HPDE6-E6E7 (cell line): Measurements from ENCODE around the gene SLC25A47.
"Not testable (repeated sequence)": the region's sequence is repeated elsewhere in the genome, so short reads cannot be mapped to it uniquely, and the experiment has no call there.

ENCODE experiments used
- DNase-seq: peaks from one replicate; pipeline ENCODE4 v3.0.0; 2011; ENCODE audit warnings: missing footprints; ENCODE audit errors: extremely low spot score

Gene SLC25A47

GRCh38 chr14:100289916-100290606 is 33.1 kb upstream of the SLC25A47 start:
- DNase-seq, result no peak

GRCh38 chr14:100290607-100291304 is 32.4 kb upstream of the SLC25A47 start:
- DNase-seq, result no peak

DNA sequence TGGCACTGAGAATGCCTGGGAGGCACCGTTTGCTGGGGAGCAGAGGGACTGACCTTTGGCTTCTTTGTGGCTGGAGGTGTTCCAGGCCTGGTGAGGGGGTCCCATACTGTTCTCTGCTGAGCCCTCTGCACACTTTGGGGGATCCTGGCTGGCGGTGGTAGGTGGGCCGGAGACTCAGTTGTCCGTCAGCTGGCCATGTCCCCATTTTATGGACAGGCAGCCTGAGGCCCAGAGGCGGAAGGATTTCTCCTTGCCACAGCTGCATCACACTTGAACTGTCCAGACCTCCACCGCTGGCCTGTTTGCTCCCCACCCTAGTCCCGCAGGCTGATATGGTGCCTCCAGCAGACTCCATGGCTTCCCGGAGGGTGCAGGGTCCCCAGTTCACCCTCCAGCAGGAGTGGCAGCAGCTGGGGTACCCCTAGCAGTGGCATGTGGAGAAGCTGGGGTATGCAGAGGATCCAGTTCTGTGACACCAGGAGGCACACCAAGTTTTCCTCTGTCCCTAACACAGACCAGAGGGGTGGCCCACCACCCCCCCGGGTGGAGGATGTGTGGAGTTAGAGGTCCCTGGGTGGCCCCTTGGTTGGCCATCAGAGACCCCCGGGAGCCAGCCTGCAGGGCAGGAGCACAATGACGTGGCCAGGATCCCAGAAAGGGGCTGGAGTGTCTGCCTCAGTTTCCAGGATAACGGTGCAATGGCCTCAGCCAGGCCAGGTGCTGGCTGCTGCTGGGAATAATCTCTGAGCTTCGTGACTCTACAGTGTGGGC is 31.6 kb upstream of the SLC25A47 start:
- DNase-seq, result no peak

DNA sequence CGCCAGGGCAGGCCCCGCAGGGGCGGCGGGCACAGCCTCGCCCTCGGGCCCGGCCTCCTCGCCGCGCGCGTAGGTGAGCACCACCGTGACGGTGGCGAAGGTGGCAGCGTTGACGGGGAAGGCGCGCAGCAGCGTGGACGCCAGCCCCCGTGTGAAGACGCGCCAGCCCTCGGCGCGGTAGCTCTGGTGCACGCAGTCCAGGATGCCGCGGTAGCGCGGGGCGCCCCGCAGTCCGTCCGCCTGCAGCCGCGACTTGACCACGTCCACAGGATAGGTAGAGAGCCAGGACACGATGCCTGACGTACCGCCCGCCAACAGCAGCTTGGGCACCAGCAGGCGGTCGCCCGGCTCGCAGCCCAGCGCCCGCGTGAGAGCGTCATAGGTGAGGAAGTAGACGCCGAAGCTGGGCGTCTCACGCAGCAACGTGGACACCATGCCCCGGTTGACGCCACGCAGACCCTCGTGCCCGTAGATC is 30.8 kb upstream of the SLC25A47 start:
- DNase-seq, result no peak

GRCh38 chr14:100292776-100293461 is 30.2 kb upstream of the SLC25A47 start:
- no peak for DNase-seq

DNA sequence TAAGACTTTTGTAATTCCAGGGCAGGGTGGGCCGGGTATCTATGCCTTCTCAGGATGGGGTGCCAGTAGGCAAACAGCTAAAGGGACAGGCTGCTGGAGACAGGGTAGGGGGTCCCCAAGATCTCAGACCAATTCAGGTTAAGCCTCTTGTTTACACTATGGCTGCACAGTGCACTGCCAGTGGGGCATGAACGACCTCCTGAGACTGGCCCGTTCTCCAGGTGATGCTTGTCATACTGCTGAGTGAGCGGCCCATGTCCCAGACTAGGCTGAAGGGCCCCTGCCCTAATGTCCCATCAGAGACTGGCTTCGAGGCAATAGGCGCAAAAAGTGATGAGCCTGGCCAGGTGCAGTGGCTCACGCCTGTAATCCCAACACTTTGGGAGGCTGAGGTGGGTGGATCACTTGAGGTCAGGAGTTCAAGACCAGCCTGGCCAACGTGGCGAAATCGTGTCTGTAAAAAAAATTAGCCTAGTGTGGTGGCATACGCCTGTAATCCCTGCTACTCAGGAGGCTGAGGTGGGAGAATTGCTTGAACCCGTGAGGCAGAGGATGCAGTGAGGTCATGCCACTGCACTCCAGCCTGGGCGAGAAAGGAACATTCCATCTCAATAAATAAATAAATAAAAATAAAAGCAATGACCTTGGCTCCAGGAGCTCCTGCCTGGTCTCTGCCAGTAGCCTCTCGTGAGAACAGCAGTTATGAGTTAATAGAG is 29.5 kb upstream of the SLC25A47 start:
- DNase-seq, result no peak

DNA sequence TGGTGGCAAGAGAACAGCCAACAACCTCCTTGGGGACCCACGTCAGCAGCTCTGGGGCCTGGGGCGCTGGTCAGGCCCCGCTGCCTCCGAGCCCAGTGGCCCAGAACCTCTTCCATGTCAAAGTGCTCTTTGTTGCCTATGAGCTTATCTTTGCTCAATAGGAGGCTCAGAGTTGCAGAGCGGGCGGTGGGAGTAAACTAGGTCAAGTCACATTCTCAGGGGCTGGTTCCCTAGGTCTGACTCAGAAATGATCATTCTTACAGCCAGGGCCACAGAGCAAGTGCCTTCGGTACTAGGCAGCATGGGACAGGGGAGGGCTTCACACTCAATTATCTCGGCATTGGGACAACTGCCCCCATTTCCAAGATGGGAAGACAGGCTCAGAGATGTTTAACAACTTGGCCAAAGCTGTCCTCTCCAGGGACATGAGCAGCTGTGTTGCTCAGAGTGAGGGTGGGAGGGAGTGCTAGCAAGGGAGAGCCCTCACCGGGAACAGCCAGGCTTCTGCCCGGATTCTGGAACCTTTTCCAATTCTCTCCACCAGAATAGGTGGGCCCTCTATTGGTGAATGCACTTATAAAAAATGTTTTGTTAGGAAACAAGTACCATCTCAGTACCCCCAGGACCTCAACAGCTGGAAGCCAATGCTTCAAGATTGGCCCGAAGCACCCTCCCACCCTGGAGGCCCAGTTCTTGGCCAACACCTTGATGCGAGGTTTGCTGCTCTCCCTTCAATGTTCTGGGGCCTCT is 28.8 kb upstream of the SLC25A47 start:
- DNase-seq, result no peak

DNA sequence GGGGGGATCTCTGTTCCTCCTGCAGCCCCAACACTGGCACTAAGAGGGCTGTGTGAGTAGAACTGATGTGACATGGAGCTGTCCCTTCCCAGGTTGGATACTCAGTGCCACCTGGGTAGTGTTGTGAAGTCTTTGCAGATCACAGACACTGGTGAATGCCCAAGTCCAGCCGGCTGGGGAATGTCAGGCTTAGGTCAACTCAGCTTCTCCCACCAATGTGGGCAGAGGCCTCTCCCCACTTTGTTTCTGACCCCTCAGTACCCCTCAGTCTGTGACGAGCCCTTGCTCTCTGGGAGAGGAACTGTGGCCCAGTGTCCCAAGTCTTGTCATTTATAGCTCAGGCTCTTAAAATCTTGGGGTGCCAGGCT is 28.2 kb upstream of the SLC25A47 start:
- no peak for DNase-seq

- DNase-seq, result no peak
These were observed 27.6 kb upstream of the SLC25A47 start for GRCh38 chr14:100295376-100296105.

- DNase-seq, result no peak
These were observed 27.0 kb upstream of the SLC25A47 start for GRCh38 chr14:100296106-100296651.

DNA sequence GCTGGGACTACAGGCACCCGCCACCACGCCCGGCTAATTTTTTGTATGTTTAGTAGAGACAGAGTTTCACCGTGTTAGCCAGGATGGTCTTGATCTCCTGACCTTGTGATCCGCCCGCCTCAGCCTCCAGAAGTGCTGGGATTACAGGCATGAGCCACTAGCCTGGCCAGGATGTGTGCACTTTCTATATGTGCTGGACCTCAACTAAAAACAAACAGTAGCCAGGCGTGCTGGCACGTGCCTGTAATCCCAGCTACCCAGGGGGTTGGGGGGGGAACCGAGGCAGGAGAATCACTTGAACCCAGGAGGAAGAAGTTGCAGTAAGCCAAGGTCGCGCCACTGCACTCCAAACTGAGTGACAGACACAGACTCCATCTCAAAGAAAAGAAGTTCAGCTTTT is 26.4 kb upstream of the SLC25A47 start:
- DNase-seq, result not testable (repeated sequence)

DNA sequence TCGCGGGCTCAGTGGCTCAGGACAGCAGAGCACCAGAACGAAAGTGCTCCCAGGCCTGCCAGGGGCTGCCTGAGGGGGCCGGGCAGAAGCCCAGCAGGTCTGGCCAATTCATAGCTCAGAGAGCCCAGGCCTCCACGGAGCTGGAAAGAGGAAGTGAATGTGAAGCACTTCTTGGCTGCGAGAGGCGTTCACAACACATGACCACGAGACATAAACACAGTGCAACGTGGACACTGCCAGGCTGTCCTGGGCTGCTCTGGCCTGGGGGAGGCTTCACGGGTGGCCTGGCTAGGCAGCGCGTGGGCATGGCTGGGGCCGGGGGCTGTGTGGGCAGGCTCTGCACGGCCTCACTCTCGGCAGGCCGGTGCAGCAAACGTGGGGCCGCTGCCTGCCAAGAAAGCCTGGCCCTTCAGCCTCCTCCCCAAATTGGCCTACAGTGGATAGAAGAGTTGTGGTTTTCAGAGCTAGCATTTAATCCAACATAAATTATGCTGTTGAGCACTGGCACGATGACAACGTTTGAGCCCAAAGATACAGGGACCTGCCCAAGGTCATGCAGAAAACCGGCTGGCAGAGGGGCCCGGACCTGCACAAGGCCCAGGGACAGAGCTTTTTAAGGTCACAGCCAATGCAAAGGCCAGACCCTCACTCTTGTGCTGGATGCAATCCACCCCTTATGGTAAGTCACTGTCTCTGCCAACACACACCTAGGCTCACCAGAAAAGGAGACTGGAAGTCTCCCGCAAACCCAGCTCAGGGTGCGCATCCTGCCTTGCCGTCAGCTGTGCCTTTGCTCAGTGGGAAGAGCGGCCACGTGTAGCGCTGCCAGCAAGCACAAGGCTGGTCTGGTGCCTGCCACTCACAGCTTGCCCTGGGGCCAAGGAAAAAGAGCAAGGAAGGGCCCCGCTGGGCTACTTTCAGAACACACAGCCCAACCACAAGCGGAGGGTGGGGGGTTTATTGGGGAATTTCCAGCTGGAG is 25.5 kb upstream of the SLC25A47 start:
- DNase-seq, result no peak

DNA sequence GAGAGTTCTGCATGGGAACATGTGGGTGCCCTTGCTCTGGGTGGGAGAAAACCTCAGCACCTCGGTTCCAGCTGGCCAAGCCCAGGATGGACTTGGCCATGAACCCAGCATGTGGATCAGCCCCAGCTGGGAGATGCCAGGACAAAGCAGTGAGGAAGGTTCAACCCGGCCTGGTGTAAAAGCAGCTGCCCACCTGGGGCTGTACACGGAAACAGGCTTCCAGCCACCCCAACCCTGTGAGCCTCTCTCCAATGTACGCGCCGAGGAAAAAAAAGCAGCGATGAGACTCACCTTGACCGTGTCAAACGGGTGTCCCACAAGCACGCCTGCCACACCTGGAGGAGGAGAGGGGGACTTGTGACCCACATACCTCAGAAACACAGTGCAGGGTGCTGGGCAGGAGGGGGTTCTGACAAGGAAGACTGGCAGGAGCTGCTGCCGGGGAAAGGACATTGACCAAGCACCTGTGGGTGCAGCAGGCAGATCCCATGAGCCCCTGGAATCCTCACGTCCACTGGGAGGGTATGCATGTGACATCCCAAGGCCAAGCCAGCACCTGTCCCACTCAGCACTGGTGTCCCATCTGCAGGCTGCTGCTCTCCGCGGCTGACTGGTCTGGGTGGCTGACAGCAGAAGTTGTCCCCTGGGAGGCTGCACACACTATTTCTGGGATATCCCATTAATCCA is 24.4 kb upstream of the SLC25A47 start:
- DNase-seq, result no peak

GRCh38 chr14:100299238-100299560 is 23.9 kb upstream of the SLC25A47 start:
- no peak for DNase-seq

GRCh38 chr14:100302616-100303015 is 20.5 kb upstream of the SLC25A47 start:
- no peak for DNase-seq

- no peak for DNase-seq
These were observed 20.0 kb upstream of the SLC25A47 start for GRCh38 chr14:100303179-100303578.

DNA sequence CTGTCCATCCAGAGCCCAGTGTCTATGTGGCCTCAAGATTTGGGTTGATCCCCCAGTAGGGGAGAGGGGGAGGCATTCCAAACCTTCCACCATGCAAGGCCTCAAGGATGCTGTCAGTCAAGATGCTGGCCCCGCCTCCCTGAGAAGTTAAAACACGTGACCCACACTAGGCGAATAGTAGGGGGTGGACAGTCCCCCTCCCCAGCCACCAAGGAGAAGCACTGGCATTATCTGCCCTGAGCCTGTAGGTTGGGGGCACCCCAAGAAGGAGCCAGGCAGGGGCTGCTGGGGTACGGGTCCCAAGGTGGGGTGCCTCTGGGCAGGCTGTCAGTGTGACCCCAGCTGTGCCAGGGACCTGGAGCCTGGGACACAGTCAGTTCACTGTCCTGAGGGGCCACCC is 19.2 kb upstream of the SLC25A47 start:
- DNase-seq, result no peak

DNA sequence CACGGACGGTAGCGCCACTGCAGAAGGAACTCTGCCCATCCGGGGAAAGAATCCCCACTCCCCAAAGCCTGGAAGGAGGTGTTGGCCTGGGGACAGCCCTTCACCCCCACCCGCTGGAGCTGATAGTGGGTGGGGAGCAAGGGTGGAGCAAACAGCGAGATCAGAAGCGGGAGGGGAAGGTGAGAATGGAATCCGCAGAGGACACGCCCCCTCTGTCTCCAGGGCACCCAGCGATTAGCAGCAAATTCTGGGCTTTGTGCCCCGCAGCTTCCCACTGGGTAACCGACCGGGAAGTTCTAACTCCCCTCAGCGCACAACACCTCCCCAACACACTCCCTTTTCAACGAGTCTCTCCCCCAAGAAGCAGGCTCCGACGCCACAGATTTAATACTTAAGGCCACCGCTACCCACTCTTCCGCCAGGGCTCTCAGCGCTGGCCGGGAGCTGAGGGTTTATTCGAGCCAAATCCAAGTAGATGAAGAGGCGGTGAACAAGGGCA is 18.3 kb upstream of the SLC25A47 start:
- no peak for DNase-seq
